ENCODE results near the gene DENND4B. TPM values are rescaled to one million over a fixed set of nuclear protein-coding genes. Genes with fewer than 3 reads are reported as not detected.

DENND4B gene
- total RNA-seq, 1 experiment from 2014 or later = 66.6 TPM

DNA sequence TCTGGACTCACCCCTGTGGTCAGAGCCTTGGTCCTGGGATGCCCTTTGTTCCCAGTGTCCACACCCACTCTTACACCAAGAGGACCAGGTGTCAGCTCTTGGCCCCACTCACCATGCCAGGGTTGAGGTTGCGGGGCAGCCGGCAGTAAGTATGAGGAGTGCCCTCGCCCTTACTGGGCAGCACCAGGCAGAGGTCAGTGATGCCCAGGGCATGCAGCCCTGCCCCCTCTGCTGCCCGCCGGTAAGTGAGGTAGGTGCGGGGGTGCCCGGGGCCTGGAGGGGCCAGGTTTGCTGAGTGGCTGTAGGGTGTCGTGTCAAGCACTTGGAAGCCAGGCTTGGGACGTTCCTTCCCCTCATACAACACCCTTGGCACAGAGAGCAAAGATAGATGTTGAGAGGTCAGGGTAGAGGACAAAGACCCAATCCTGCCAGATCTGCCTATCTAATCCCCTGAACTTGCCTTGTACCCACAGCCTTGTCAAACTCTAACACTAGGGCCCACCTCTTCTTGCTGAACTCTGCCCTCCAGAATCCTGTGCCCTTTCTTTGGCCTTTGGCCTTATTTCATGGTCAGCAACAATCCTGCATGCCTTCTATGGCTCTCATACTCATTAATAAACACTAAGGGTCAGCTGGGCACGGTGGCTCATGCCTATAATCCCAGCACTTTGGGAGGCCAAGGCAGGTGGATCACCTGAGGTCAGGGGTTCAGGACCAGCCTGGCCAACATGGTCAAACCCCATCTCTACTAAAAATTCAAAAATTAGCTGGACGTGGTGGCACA, 3.6 kb downstream of the DENND4B start:
- POLR2A ChIA-PET (ENCODE audit: low non-redundant PET) = interaction anchor here (0.6 kb wide), 1 partner anchor 16 kb away, joined by 3 read pairs; no protein-coding TSS in a partner anchor
- H3K4me1 ChIP-seq (ENCODE audit: insufficient read depth, low read length, poor library complexity, severe bottlenecking) = peaks cover 6% of the 10 kb centered on the region
- H3K27ac ChIP-seq (ENCODE audit: low read depth, low read length, poor library complexity, severe bottlenecking) = no peak overlapping the region
- BruUV-seq (replicated peaks) = no TSS peak
- H3K9me3 ChIP-seq (ENCODE audit: low read depth, low read length, poor library complexity, severe bottlenecking) = no peaks in the 10 kb centered on the region
- intact Hi-C loops (cut with micrococcal nuclease; ENCODE audit: unreplicated experiment) = no loop called here
- H3K36me3 ChIP-seq (ENCODE audit: insufficient read depth, low read length, poor library complexity, severe bottlenecking) = peaks cover 10% of the 10 kb centered on the region
- no peaks in the 10 kb centered on the region for H3K27me3 ChIP-seq (replicated peaks; ENCODE audit: insufficient read depth, low read depth, low read length, poor library complexity)
- TF ChIP-seq EZH2 (IDR thresholded peaks at IDR 0.05; ENCODE audit: borderline replicate concordance, low read depth, low read length, poor library complexity, severe bottlenecking) (no peak), CTCF (conservative IDR thresholded peaks at IDR 0.05; ENCODE audit: low read depth, low read length) (no peak)
- DNase-seq (ENCODE audit: low spot score) = no peak
- no peak overlapping the region for H3K4me3 ChIP-seq (ENCODE audit: low read depth, low read length, poor library complexity, severe bottlenecking)
- CTCF ChIA-PET = no interaction called here

DNA sequence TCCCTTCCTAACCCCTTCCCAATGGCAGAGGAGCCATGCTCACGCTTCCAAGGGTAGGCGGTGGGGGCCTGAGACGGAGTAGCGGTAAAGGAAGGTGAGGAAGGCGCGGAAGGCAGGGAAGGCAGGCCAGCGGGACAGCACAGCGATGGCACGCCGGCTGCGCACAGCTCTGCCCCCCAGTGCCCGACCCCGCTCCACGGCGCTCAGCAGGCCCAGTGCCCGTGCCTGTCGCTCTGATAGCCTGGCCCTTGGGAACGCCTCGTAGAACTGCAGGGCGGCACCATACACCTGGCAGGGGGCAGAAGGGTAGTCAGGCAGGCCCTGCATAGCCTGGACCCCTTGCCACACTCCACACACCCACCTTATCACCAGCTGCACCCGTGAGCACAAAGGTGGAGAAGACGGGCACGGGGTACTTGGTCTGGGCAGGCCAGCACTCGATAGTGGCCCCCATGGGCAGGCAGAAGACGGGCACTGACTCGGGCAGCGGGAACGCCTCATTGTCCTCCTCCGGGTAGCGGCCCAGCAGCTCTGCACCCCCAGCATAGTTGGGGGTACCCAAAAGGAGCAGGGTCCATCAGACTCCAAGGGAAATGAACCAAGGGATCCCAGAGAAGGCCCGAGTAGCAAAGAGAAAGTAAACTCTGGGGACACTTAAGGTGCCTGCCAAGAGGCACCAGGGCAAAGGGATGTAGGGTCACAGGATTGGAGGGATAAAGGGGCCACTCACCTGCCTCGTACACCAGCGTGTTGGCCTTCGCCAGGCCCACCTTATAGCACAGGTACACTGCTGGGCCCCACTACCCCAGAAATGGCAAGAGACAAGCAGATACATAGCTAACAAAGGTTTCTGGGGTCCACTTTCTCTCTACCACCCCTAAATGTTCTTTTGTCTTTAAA, 4.4 kb downstream of the DENND4B start:
- no peak for TF ChIP-seq EZH2 (IDR thresholded peaks at IDR 0.05; ENCODE audit: borderline replicate concordance, low read depth, low read length, poor library complexity, severe bottlenecking)
- Histone ChIP-seq H3K27me3 (replicated peaks; ENCODE audit: insufficient read depth, low read depth, low read length, poor library complexity) (no peaks in the 10 kb centered on the region), H3K36me3 (ENCODE audit: insufficient read depth, low read length, poor library complexity, severe bottlenecking) (peaks cover 14% of the 10 kb centered on the region), H3K27ac (ENCODE audit: low read depth, low read length, poor library complexity, severe bottlenecking) (no peak overlapping the region), H3K9me3 (ENCODE audit: low read depth, low read length, poor library complexity, severe bottlenecking) (no peaks in the 10 kb centered on the region), H3K4me3 (ENCODE audit: low read depth, low read length, poor library complexity, severe bottlenecking) (no peak overlapping the region), H3K4me1 (ENCODE audit: insufficient read depth, low read length, poor library complexity, severe bottlenecking) (peaks cover 6% of the 10 kb centered on the region)
- BruUV-seq (replicated peaks) = no TSS peak
- intact Hi-C loops (cut with micrococcal nuclease; ENCODE audit: unreplicated experiment) = no loop called here
- POLR2A ChIA-PET (ENCODE audit: low non-redundant PET) = interaction anchor here (0.6 kb wide), 1 partner anchor 17 kb away, joined by 3 read pairs; no protein-coding TSS in a partner anchor
- no peak for DNase-seq (ENCODE audit: low spot score)
- CTCF ChIA-PET = no interaction called here

GRCh38 chr1:153940756-153941155, 5.8 kb downstream of the DENND4B start:
- Histone ChIP-seq H3K9me3 (ENCODE audit: low read depth, low read length, poor library complexity, severe bottlenecking) (no peaks in the 10 kb centered on the region), H3K4me3 (ENCODE audit: low read depth, low read length, poor library complexity, severe bottlenecking) (no peak overlapping the region), H3K27me3 (replicated peaks; ENCODE audit: insufficient read depth, low read depth, low read length, poor library complexity) (no peaks in the 10 kb centered on the region), H3K4me1 (ENCODE audit: insufficient read depth, low read length, poor library complexity, severe bottlenecking) (peaks cover 6% of the 10 kb centered on the region), H3K27ac (ENCODE audit: low read depth, low read length, poor library complexity, severe bottlenecking) (no peak overlapping the region), H3K36me3 (ENCODE audit: insufficient read depth, low read length, poor library complexity, severe bottlenecking) (peaks cover 16% of the 10 kb centered on the region)
- ChIA-PET POLR2A (ENCODE audit: low non-redundant PET) (no interaction called here), CTCF (no interaction called here)
- no peak for DNase-seq (ENCODE audit: low spot score)
- TF ChIP-seq CTCF (conservative IDR thresholded peaks at IDR 0.05; ENCODE audit: low read depth, low read length) (no peak), EZH2 (IDR thresholded peaks at IDR 0.05; ENCODE audit: borderline replicate concordance, low read depth, low read length, poor library complexity, severe bottlenecking) (no peak)
- intact Hi-C loops (cut with micrococcal nuclease; ENCODE audit: unreplicated experiment) = no loop called here
- no TSS peak for BruUV-seq (replicated peaks)

Measured in A673 (cell line).